GM19328 (cell line): ENCODE data around the gene MAP4K4.

Source experiments
- ATAC-seq: cut with Tn5 transposase; IDR thresholded peaks from one replicate; pipeline ENCODE4 v1.9.1; 2021; ENCODE audit warnings: mild to moderate bottlenecking, moderate library complexity; ENCODE audit not compliant: unreplicated experiment

Gene MAP4K4

DNA sequence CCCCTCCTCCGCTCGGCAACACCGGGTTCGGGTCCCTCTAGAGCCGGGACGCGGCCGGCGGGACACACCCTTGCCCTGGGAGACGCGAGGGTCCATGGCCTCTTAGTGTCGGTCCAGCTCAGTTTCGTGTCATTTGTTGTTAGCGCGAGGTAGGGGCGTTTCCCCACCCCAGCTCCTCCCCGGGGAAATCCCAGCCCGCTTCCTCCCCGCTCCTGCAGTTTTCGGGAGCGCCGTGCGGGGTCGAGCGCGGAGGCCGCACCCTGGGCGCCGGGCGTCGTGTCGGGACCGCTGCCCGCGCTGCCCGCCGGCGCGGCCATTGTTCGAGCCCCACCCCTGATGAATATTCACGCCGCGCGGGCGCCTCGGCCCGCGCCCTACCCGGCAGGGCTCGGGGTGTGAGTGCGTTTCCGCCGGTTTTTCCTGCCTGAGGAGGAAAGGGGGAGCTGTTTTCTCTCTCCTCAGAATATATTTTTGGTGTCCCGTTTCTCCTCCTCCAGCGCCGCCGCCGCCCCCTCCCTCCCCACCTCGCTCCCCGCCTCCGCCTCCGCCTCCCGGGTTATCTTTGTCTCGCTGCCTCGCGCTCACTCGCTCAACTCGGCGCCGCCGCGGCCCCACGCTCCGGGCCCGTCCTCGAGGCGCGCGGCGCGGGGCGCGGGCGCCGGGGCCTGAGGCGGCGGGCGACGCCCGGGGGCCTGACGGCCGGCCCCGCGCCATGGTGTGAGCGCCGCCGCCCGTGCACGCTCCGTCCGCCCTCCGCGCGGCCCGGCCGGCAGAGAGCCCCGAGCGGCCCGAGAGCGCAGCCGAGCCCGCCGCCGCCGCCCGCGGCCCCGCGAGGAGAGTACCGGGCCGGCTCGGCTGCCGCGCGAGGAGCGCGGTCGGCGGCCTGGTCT lies at the start of gene MAP4K4:
MAP4K4 (plus strand) TSS at position 584 of the 890 bp plus-strand sequence. CDS start 374 bp downstream, outside the sequence.
- ATAC-seq, result no peak

DNA sequence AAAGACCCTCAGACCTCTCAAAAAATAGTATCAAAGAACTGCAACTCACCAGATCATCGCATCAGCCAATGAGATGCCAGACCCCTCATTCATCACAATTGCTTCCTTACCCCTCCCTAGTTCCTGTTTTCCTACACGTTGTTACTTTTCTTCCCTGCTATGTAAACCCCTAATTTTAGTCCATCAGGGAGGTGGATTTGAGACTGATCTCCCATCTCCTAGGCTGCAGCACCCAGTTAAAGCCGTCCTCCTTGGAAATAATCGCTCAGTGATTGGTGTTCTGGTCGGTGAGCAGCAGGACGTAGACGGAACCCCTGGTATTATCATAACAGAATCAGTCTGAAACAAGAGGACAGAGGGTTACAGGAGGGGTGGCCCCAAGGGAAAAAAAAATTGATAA lies 44.0 kb upstream of the MAP4K4 start:
- ATAC-seq, result no peak

DNA sequence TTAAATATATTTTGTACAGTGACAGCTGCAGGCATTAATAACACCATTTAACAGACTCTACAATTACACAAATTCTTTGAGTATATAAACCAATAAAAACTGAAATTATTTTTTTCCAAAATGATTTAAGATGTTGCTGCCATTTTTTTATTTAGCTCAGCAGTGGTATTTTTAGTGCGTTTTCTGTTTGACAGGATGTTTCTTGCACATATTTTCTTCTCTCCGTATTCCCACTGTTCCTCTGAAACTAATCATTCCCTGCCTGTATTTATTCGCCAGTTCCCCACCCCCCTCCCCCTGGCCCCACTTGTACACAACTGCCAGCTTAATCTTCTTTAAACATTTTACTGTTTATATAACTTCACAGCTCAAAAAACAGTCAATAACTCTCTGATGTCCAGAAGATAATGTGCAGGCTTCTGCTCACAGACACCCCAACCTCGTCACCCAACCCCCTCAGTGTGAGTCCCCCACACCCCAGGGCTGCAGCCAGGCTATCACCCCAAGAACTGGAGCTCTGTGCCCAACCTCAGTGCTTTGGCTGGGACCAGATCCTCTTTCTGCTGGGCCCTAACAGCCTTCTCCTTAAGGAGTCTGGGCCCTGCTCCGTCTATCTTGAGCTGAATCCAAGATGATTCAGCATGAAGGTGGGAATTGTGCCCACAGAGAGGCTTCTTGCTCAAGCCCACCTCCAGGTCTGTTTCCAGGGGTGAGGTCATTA lies 41.6 kb upstream of the MAP4K4 start:
- no peak for ATAC-seq

DNA sequence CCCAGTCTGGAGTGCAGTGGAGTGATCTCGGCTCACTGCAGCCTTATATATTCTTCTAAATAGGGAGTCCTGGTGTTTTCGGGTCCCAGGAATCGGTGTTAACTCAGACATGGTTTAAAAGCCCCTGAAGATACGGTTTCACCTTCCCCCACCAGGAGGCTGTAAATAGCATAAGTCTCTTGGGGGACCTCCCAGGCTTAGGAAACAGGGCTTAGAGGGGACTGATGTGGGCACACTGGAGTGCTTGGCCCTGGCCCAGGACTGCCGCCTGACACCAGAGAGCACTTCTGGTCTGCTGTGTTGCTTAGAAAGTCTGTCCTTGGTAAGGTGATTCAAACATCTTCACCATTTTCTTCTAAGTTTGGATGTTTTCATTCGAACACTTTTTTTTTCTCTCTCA lies 39.7 kb upstream of the MAP4K4 start:
- ATAC-seq, result no peak

DNA sequence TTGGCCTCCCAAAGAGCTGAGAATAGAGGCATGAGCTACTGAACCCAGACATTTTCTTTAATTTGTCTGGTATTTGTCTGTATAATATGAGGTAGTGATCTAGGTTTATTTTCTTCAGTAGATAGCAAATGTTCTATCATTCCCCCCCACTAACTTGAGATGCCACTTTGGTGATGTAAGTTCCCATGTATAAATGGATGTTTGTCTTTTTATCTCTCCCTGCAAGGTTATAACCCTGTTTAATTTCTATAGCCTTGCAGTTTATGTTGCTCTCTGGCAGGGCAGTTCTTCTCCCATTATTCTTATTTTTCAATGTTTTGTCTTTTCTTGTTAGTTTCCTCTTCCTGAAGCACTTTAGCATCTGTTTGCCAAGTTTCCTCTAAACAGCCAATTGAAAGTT lies 39.1 kb upstream of the MAP4K4 start:
- no peak for ATAC-seq

DNA sequence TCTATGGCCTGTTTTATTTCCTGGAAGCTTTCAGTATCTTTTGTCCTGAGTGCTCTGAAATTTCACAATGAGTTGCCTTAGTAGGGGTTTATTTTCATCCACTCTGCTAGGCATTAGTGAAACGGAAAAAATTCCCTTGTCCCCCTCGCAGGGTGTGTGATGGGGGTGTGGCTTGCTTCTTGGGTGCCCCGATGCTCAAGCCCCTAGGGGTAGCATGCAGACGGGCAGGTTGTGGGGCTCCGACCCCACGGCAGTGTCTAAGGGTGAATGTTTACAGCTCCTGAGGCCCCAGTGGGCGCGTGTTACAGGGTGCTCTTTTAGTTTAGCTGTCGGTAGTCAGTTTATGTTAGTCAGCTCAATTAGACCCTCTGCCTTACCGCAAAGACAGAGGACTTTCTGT lies 32.2 kb upstream of the MAP4K4 start:
- no peak for ATAC-seq

DNA sequence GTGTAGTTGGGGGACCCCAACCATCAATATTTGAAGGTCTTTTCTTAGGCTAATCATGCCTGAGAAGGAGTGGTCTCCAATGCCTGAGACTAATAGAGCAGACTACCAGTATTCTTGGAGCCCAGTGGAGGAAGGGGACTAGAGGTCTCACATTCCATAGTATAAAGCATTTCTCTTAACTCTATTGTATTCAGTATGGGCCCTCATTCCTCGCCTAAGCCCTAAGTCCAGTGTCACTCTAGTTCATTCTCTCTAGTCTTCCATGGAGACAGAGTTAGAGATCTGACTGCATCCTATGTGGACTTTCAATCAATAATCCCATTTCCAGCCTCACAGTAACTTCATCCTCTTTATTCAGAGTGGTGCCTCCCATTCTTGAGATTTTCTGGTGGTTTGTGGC lies 29.7 kb upstream of the MAP4K4 start:
- no peak for ATAC-seq

DNA sequence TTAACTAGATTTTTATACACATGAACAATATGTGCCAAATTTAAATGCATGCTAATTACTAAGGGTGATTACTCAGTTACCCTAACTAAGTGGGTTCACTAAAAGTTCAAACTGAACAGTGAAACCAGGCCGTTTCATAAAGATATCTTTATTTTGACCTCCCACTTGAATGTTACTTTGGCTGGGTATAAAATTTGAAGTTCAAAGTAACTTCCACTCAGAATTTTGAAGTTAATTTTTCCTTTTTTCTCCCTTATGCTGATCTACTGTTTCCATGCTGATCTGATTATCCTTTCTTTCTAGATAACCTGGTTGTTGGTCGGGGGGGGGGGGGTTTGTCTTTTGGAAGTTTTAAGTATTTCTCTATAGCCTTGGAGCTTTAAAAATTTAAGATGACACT lies 25.5 kb upstream of the MAP4K4 start:
- no peak for ATAC-seq

DNA sequence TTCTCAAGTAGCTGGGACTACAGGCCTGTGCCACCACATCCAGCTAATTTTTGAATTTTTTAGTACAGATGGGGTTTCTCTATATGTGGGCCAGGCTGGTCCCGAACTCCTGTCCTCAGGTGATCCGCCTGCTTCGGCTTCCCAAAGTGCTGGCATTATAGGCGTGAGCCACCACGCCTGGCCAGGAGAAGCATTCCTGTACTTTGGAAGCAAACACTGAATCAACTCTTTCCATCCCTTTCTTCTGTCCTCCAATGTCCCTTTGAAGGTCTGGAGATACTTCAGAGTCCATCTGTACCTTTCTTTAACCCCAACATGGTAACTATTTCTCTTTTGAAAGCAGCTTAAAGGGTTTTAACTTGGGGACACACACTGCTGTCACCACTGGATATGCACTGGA lies 23.6 kb upstream of the MAP4K4 start:
- no peak for ATAC-seq

DNA sequence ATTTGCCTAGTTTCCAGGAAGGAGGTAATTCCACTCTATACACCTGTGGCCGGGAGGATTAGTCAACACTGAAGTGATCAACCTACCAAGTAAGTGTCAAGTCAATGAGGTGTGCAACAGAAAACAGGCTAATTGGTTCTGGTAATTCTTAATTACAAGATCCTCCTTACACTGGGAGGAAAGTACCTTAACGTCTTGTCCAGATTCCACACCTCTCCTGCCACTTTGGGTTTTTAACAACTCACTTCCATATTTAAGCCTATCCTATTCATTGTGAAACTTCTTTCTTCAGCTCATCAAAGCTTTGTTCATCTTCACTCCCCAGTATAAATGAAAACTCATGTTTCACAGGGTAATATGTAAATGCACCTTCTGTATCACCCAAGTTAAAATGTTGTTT lies 22.0 kb upstream of the MAP4K4 start:
- no peak for ATAC-seq

DNA sequence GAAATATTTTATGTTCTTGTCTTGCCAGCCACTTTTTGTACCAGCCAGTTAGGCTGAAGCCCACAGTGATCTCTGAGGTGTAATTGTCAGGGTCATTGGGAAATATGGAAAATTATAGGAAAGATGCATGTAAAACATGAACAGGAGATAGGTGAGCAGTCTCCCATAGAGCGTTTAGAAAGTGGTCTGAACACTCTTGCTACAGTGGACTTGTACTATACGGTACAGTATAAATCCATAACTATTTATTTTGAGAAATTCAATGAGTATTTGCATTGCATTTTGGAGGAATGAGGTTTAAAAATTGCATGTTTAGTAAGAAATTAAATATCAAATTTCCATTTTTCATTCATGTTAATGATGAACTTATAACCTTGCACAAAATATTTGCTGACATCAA lies 20.8 kb upstream of the MAP4K4 start:
- ATAC-seq, result no peak

DNA sequence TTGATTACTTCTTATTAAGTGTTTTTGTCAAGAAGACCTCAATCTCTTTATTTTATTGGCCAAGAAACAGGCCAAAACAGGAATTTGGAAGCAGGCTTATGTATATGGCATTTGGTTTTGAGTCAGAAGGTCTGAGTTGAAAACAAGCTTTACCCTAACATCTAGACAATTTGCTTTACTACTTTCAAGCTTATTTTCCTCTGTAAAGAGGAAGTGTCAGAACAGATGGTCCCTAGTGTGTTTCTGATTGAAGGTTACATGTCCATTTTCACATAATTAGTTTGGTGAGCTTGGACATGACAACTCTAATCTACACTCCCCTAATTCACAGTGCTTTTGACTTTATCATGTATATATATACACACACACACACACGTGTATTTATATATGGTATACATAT lies 19.8 kb upstream of the MAP4K4 start:
- ATAC-seq, result no peak

DNA sequence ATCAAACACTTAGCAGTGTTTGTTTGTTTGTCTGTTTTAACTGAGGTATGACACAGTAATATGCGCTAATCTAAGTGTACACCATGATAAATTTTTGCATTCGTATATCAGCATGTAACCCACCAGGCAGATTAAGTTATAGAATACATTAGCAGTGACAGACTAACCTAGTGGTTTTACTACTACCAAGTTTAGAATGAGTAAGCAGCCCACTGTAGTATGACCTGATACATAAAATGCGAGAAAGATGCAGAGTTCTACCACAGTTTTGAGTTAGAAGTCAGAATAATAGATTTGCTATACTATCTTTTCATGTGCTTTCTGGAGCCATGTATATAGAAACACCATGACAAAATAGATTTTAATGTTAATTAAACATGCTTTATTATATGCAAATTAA lies 19.1 kb upstream of the MAP4K4 start:
- ATAC-seq, result no peak

DNA sequence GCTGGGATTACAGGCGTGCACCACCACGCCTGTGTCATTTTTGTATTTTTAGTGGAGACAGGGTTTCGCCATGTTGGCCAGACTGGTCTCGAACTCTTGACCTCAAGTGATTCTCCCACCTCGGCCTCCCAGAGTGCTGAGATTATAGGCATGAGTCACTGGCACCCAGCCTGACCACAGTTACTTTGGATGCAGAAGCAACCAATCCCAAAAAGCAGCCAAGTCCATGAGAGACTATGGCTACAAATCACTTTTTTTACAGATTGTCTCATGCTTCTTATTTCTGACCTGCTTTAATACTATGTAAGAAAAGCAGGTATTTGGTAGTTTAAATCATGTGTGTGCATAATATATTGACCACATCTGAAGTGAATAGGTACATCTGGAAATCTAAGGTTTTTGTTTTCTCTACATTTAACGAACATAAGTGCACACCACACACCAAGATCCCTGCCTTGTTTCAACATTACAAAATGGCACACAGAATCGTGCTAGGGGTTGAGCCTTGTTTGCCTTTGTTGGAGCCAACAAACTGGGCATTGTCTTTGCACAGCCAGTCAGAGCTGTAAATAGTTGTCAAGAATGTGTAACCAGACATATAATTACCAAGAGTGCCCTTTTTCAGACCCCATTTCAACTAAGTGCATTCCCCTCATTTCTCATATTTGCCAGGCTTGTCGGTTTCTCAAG lies 18.3 kb upstream of the MAP4K4 start:
- no peak for ATAC-seq

DNA sequence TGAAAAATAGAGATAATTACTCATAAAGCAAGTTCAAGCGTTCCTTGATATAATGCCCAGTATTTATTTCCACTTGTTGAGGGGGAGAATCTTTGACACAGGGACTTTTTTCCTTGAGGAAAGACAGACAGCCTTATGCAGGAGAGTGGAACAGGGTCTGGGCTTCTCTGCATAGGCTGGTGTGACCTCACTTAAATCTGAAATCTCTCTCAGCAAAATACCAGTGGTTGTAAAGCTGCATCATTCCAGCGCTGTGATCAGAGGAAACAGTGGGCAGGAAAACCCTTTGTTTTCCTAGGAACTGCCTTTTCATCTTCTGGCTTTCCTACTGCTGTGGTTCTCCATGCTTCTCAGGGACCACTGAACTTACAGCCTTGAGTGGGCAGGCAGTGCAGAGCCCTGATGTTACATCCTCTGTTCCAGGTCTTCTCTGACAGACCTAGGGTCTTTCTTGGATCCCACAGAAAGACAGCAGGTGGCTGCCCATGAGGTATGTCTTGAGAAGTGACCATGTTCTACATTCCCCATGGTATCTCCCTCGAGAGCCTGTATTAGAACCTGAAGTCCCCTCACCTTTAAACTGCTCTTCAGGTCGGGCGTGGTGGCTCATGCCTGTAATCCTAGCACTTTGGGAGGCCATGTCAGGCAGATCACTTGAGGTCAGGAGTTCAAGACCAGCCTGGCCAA lies 17.6 kb upstream of the MAP4K4 start:
- no peak for ATAC-seq

DNA sequence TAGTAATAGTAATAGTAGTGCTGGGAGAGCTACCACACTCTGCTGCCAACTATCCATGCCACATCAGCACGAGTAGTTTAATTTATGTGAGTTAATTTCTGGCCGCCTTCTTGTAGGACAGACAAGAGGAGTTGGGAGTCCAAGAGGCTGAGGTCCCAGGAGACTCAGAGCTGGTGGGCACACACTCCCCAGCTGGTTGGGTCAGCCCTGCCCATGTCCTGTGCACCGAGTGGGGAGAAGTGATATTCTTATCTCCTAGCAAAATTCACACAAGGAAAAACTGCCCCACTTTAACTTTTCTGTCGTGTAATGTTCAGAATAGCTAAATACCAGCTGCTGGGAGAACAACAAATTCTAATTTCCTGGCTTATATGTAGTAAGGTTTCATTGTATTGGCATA lies 15.2 kb upstream of the MAP4K4 start:
- ATAC-seq, result no peak

DNA sequence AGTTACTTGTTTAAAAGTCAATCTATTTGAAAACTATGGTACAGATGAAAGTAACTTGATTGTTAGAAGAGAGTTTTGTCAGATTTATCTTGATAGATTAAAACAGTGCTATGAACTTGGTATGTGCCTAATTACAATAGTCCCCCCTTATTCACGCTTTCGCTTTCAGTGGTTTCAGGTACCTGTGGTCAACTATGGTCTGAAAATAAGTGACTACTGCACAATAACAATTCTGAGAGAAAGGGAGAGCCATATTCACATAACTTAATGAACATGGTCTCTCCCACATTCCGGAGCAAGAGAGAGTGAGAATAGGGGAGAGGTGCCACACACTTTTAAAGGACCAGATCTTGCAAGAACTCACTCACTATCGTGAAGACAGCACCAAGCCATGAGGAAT lies 13.2 kb upstream of the MAP4K4 start:
- no peak for ATAC-seq

DNA sequence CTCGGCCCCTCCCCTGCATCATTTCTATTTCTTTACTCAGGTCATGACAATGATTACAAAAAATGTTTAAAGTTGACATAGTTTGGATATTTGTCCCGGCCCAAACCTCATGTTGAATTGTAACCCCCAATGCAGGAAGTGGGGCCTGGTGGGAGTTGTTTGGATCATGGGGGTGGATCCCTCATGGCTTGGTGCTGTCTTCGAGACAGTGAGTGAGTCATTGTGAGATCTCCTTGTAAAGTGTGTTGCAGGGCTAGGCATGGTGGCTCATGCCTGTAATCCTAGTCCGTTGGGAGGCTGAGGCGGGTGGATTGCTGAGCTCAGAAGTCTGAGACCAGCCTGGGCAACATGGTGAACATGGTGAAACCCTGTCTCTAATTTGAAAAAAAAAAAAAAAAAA lies 9.2 kb upstream of the MAP4K4 start:
- ATAC-seq, result no peak

DNA sequence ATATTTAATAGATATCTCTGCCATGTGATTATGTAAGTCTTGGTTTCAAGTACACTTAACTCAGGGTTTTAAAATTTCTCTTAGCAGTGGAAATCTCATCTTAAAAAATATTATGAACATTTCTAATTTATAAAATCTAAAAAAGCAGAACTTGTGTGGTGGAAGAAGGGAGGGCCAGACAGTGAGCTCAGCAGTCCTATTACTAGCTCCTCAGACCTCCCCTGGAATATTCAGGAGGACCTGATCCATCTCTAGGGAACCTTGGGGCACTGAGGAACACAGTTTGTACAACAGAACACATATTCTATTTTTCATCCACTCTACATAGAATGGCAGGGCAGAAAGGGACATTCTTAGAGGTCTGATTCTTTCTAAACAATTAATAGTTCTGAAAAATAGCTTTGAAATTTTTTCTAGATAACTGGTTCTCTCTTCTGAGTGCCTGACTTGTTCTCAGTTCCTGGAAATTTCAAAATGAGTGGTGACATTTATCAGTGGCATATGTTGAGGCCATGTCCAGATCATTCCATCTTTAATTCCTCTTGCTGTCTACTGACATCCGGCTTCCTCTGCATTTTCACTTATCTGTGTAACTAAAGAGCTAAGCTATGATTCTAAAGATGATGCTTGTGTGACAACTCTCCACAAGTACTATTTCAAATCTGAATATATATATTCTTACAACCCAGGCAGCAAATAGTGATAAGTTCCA lies 8.2 kb upstream of the MAP4K4 start:
- ATAC-seq, result no peak

DNA sequence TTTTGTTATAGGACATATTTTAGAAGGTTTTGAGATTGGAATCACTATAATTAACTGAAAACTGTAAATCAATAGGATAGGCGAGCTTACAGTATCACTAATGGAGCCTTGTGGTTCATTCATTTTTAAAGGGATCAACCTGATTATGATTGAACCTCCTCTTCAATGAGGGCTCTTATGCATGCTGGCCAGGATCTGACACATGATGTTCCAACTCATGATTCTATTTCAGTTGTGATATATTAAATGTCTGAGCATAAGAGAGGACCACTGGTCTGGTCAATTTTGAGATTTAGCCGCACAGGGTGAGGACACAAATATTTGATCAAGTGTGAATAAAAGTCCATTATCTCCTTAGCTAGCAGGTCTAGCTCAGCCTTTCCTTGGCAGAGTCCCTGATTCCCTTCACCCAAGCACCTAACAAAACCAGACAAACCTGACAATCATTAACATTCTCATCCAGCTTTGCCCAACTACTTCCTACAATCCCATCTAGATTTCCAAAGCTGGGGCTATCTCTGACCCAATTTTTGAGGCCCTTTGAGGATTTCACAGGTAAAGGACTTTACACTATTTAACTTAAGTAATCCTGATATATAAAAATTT lies 6.9 kb upstream of the MAP4K4 start:
- no peak for ATAC-seq
